ENCODE data around the gene DOK6. TPM values are rescaled to one million over a fixed set of nuclear protein-coding genes. Genes with fewer than 3 reads are reported as not detected.

The DOK6 gene
- total and polyA plus RNA-seq, 2 experiments from 2014 or later = 0.29 to 0.42 TPM

DNA sequence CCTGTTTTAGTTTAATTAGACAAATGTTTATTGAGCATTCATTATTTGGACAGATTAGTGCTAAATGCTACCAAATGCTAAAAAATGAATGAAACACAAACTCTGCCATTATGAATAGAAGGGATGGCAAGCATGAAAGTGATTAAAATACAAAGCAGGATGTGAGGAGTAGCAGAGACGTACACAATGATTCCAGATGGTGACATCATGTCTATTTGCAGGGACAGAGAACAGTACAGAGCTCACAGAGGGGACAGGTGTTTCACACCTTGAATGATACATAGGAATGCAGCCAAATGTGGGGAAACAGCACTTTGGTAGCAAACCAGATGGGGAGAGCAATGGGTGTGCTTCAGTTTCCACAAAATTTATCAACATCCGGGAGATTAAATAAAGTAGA lies 470.7 kb downstream of the DOK6 start:
- Mint-ChIP-seq H3K27ac (no peak overlapping the region), H3K4me1 (peaks cover 7% of the 10 kb centered on the region; the same call in 2 of the 3 replicates), H3K36me3 (ENCODE audit: low read depth) (no peaks in the 10 kb centered on the region), H3K9me3 (no peaks in the 10 kb centered on the region), H3K27me3 (ENCODE audit: insufficient read depth, low read depth, poor library complexity) (no peaks in the 10 kb centered on the region), H3K4me3 (no peak overlapping the region)
- TF ChIP-seq NANOG (IDR thresholded peaks at IDR 0.05; ENCODE audit: borderline replicate concordance) (no peak), EZH2phosphoT487 (IDR thresholded peaks at IDR 0.05; ENCODE audit: unreplicated experiment) (no peak), CTCF (conservative IDR thresholded peaks at IDR 0.05; ENCODE audit: low read depth in 2 of 2) (no peak), ZNF462 (CRISPR knock-in tag; IDR thresholded peaks at IDR 0.05) (no peak), JUNB (IDR thresholded peaks at IDR 0.05; ENCODE audit: unreplicated experiment) (no peak), EZH2 (IDR thresholded peaks at IDR 0.05; ENCODE audit: low read depth, unreplicated experiment) (no peak), CREB1 (CRISPR knock-in tag; IDR thresholded peaks at IDR 0.05; ENCODE audit: low read depth) (no peak), ZNF331 (CRISPR knock-in tag; IDR thresholded peaks at IDR 0.05; ENCODE audit: low read depth) (no peak), POLR2AphosphoS5 (IDR thresholded peaks at IDR 0.05; ENCODE audit: low read depth) (no peak), ZNF114 (CRISPR knock-in tag; IDR thresholded peaks at IDR 0.05) (no peak), STAT1 (IDR thresholded peaks at IDR 0.05; ENCODE audit: unreplicated experiment) (no peak)
- TF ChIP-seq, protein P1, sequence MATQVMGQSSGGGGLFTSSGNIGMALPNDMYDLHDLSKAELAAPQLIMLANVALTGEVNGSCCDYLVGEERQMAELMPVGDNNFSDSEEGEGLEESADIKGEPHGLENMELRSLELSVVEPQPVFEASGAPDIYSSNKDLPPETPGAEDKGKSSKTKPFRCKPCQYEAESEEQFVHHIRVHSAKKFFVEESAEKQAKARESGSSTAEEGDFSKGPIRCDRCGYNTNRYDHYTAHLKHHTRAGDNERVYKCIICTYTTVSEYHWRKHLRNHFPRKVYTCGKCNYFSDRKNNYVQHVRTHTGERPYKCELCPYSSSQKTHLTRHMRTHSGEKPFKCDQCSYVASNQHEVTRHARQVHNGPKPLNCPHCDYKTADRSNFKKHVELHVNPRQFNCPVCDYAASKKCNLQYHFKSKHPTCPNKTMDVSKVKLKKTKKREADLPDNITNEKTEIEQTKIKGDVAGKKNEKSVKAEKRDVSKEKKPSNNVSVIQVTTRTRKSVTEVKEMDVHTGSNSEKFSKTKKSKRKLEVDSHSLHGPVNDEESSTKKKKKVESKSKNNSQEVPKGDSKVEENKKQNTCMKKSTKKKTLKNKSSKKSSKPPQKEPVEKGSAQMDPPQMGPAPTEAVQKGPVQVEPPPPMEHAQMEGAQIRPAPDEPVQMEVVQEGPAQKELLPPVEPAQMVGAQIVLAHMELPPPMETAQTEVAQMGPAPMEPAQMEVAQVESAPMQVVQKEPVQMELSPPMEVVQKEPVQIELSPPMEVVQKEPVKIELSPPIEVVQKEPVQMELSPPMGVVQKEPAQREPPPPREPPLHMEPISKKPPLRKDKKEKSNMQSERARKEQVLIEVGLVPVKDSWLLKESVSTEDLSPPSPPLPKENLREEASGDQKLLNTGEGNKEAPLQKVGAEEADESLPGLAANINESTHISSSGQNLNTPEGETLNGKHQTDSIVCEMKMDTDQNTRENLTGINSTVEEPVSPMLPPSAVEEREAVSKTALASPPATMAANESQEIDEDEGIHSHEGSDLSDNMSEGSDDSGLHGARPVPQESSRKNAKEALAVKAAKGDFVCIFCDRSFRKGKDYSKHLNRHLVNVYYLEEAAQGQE (IDR thresholded peaks at IDR 0.05; ENCODE audit: unreplicated experiment) = no peak
- TF ChIP-seq, protein P2, sequence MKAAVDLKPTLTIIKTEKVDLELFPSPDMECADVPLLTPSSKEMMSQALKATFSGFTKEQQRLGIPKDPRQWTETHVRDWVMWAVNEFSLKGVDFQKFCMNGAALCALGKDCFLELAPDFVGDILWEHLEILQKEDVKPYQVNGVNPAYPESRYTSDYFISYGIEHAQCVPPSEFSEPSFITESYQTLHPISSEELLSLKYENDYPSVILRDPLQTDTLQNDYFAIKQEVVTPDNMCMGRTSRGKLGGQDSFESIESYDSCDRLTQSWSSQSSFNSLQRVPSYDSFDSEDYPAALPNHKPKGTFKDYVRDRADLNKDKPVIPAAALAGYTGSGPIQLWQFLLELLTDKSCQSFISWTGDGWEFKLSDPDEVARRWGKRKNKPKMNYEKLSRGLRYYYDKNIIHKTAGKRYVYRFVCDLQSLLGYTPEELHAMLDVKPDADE (IDR thresholded peaks at IDR 0.05) = no peak
- H3K4me3 ChIP-seq = no peak overlapping the region
- H3K4me1 ChIP-seq (ENCODE audit: insufficient read depth) = no peaks in the 10 kb centered on the region
- ATAC-seq = no peak
- no peak overlapping the region for H3K4me2 ChIP-seq
- DNase-seq (ENCODE audit: low spot score) = no peak
- H2AFZ ChIP-seq = no peak overlapping the region
- H3F3A ChIP-seq (replicated peaks; ENCODE audit: low read depth) = no peaks in the 10 kb centered on the region
- no peak overlapping the region for H3K27ac ChIP-seq (ENCODE audit: low read depth)
- H4K20me1 ChIP-seq (replicated peaks; ENCODE audit: insufficient read depth) = no peaks in the 10 kb centered on the region
- no peaks in the 10 kb centered on the region for H3K79me2 ChIP-seq (replicated peaks; ENCODE audit: insufficient read depth)
- no peaks in the 10 kb centered on the region for H3K36me3 ChIP-seq (ENCODE audit: insufficient read depth)
- no peaks in the 10 kb centered on the region for H3K9me2 ChIP-seq (ENCODE audit: insufficient read depth)
- H3K27me3 ChIP-seq (ENCODE audit: insufficient read depth) = no peaks in the 10 kb centered on the region
